GM15510 (cell line): ENCODE results near the gene AXDND1.

Source experiments
- POLR2A ChIP-seq: IDR thresholded peaks from 3 replicates; pipeline ENCODE4 v1.6.1; 2011; ENCODE audit warnings: borderline replicate concordance; ENCODE audit not compliant: insufficient read length; ENCODE audit errors: extremely low read depth

Gene AXDND1

DNA sequence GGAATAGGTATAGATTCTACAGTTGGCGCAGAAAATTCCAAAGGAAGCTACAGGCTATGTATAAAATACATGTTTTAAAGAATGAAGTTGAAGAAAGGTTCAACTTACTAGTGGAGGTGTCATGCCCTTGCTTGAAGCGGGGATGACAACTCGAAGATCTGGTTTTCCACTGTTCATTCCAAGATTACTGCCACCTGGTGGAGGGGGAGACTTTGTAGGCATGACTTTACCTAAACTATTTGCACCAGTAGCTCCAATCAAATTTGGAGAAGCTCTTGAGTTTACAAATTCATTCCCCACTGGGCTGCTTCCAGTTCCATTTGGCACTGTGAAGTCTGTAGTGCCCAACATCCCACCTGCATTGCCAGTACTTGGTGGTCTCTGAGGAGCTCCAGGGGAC, 81.7 kb downstream of the AXDND1 start:
- no peak for TF ChIP-seq POLR2A

DNA sequence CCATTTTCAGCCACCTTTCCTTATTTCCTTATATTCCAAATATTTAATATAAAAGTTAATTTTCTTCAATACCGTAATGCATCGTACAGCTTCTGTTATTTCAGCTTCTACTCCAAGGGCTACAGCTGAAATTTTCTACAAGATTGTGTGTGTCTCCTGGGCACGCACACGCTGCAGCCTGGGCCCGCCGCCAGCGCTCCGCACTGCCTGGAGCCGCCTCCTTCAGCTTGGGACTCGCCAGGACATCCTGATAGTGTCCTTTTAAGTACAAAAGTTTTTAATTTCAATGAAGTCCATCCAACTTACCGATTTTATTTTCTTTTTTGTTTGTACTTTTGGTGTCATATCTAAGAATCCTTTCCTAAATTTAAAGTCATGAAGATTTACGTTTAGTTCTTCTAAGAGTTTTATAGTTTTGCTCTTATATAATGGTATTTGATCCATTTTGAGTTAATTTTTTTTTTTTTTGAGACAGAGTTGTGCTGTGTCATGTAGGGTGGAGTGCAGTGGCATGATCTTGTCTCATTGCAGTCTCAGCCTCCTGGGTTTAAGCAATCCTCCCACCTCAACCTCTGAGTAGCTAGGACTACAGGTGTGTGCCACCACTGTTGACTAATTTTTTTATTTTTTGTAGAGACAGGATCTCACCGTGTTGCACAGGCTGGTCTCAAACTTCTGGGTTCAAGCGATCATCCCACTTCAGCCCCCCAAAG, 82.8 kb downstream of the AXDND1 start:
- TF ChIP-seq POLR2A = no peak

- TF ChIP-seq POLR2A = no peak
Observed at GRCh38 chr1:179474713-179475112, 108.9 kb downstream of the AXDND1 start.

GRCh38 chr1:179476484-179476883, 110.7 kb downstream of the AXDND1 start:
- no peak for TF ChIP-seq POLR2A

- no peak for TF ChIP-seq POLR2A
Observed at GRCh38 chr1:179478370-179478769, 112.6 kb downstream of the AXDND1 start.

DNA sequence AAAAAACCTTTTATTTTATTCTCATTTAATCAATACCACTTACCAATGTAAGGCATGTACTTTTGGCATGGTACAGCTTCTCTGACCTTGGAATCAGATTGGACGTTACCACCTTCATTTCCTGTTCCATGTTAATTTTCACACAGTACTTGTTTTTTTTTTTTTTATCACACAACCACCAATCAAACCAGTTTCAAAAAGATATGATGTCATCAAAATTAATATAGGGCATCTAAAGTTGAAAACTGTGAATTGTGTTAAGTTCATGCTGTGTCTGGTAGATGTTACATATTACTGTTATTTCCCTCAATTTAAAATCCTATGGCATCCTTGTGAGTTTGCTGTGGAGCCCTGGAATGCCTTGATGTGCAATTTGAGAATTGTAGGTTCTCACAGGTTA, 124.8 kb downstream of the AXDND1 start:
- TF ChIP-seq POLR2A = no peak

- no peak for TF ChIP-seq POLR2A
Observed at GRCh38 chr1:179493323-179493722, 127.6 kb downstream of the AXDND1 start.

DNA sequence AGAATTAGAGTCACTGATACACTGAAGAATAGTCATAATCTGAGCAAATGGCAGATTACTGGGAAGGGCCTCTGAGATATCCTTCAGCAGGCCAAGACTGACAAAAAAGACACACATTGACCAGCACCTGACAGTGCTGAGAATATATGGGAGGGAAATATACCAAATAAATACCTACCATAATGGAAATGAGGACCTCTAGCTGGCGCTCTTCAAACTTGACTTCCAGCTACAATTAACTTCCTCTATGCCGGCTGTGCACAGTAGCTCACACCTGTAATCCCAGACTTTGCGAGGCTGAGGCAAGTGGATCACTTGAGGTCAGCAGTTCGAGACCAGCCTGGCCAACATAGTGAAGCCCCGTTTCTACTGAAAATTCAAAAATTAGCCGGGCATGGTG, 140.4 kb downstream of the AXDND1 start:
- TF ChIP-seq POLR2A = no peak

DNA sequence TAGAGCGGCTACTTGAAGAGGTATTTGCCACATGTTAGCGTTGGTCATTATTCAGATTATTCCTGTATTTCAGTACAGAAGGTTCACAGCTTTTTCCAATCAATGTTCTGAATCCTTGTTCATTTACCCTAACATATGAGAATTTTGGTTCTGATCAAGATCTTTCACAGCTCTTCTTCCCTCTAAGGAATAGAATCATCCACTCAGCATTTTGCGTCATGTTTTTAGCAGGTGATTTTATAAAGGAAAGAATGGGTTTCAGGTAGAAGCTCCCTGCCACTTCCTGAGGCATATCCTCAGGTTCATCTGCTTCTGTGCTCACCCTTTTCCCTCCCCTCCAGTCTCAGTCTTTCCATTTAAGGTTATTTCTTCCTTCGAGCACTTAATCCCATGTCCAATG, 143.6 kb downstream of the AXDND1 start:
- TF ChIP-seq POLR2A = no peak

GRCh38 chr1:179510038-179510437, 144.3 kb downstream of the AXDND1 start:
- no peak for TF ChIP-seq POLR2A

DNA sequence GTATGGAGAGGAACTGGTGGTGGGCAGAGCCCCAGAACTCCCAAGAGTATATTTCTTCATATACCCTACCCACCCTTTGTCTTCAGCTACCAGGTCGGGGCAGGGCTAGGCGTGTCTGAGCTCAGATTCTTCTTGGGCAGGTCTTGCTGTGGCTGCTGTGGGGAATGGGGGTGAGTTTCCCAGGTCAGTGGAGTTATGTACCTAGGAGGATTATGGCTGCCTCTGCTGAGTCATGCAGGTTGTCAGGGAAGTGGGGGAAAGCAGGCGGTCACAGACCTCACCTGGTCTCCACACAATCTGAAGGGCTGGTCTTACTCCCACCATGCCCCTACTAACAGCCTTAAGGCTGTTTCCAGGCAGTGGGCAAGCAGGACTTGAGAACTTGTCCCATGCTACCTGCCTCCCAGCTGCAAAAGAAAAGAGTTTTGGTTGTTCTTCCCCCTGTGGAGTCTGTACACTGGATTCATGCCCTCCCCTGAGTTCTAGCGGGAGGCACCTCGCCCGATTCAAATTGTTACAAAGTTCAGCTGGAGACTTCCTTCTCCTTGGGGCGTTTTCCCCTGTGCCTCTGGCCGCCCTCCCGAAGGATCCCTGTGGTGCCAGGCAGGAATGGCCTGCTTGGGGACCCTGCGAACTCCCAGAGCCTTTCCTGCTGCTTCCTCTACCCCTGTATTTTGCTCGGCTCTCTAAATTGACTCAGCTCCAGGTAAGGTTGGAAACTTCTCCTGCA, 151.4 kb downstream of the AXDND1 start:
- no peak for TF ChIP-seq POLR2A

- no peak for TF ChIP-seq POLR2A
Observed at GRCh38 chr1:179529482-179530195, 163.9 kb downstream of the AXDND1 start.

GRCh38 chr1:179530352-179530751, 164.6 kb downstream of the AXDND1 start:
- no peak for TF ChIP-seq POLR2A

DNA sequence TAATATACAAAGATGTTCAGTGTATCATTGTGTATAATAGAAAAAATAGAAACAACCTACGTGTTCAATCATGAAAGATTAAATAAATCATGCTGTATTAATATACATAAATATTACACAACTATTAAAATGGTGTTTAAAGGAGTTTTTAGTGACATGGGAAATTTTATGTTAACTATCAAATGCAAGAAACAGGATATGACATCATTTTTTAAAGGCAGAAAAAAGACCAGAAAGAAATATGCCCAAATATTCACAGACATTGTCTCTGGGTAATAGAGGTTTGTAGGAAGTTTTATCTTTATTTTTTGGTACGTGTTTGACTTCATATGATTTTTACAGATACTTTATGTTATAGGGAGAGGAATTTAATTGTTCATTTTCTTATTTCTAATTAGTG, 176.0 kb downstream of the AXDND1 start:
- no peak for TF ChIP-seq POLR2A

GRCh38 chr1:179545321-179545720, 179.6 kb downstream of the AXDND1 start:
- TF ChIP-seq POLR2A = no peak

DNA sequence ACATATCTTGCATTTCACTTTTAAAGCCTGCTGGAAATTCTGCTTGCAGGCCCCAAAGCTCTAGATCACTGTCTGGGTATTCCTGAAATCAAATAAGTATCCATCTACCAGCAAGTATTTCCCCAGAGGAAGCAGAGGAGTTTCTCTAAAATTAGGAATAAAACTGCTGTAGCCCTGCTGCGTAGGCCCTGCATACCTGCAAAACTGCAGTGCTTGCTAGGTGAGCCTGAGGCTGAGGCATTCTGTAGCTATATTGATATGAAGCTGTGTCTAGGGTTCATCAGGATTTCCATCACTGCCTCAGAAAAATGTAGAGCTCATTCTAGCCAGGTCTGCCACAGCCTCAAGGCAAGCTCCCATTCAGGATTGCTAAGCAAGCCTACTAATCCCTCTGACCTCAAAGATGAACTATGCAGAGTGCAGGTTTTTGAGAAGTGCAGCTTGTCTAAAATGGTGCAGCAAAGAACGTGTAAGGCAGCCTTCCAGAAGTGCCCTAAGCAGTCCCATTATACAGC, 181.3 kb downstream of the AXDND1 start:
- TF ChIP-seq POLR2A = no peak

DNA sequence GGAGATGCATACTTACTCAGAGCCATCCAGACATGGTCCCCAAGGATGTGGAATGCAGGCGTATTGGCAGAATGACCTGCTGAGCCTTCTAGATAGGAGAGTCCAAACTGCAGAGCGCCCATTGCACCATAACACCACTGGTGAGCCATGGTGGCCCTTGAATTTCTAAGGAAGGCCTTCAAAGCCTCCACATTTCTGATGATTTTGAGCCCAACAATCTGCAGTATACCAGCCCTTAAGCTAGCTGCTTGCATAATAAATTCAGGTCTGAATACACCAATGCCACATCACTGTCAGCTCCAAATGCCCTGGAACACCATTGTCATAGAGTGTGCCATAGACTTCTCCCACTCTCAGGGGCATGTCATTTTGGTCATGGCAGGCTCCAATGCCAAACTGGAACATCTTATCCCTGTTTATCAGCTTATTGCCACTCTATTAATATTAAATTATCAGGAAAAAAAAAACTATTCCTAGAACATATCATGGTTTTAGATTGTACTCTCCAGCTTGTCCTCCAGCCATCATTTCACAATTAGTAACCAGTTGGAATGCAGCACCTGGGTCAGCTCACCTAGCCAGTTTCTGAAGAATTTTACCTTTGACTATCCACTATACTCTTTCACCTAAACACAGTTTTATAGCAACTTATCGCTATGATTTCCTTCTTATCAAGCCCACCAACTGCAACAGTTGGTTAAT, 183.0 kb downstream of the AXDND1 start:
- TF ChIP-seq POLR2A = no peak
